Measurements from ENCODE around the gene PPP3CA.

DNA sequence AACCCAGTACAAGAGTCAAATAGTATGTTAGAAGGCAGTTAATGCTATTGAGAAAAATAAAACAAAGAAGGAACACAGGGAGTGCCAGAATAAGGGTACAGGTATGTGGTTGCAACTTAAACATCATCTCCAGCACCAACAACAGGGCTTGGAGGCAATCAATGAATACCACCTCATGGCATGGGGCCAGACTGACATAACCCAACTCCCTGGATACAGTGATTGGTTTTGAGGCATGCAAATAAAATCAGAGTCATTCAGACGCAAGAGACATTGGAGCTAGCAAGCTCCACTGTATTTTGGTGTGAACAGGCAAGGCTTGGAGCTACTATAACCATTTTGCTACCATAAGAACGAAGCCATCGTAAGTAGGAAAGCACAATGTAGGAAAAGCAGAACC, 56.7 kb downstream of the PPP3CA start:
- TF ChIP-seq EZH2 (IDR thresholded peaks at IDR 0.05; ENCODE audit: low read length, missing control alignments): no peak
- TF ChIP-seq, protein P1, sequence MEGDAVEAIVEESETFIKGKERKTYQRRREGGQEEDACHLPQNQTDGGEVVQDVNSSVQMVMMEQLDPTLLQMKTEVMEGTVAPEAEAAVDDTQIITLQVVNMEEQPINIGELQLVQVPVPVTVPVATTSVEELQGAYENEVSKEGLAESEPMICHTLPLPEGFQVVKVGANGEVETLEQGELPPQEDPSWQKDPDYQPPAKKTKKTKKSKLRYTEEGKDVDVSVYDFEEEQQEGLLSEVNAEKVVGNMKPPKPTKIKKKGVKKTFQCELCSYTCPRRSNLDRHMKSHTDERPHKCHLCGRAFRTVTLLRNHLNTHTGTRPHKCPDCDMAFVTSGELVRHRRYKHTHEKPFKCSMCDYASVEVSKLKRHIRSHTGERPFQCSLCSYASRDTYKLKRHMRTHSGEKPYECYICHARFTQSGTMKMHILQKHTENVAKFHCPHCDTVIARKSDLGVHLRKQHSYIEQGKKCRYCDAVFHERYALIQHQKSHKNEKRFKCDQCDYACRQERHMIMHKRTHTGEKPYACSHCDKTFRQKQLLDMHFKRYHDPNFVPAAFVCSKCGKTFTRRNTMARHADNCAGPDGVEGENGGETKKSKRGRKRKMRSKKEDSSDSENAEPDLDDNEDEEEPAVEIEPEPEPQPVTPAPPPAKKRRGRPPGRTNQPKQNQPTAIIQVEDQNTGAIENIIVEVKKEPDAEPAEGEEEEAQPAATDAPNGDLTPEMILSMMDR (conservative IDR thresholded peaks at IDR 0.05 in 1 of 2, IDR thresholded peaks at IDR 0.05 in 1 of 2; ENCODE audit: low read depth in 1 of 2, low read length in 2 of 2): no peak
